RWPE1 (cell line): ENCODE measurements around the gene EMID1.
A peak's percentile ranks its signal among the peaks of the same experiment; 100 is the strongest.

Experiments used
- CTCF ChIA-PET: fragments of 350-600 bp; sonication (Branson Sonifier 250); formaldehyde crosslinking; extraction: SDS; loops from one replicate; lab custom pipeline; 2021; lab: Yijun Ruan, JAX
- POLR2A ChIA-PET: fragments of 400-600 bp; formaldehyde crosslinking; extraction: SDS; loops from one replicate; lab custom pipeline; 2020; ENCODE audit warnings: antibody characterized with exemption; ENCODE audit not compliant: low non-redundant PET; lab: Yijun Ruan, JAX
- DNase-seq: peaks from one replicate; pipeline ENCODE4 v3.0.0; 2012; ENCODE audit warnings: low spot score
- H3K27ac ChIP-seq: fragments of 450-650 bp; 2 replicates; pipeline ENCODE4 v1.5.1; 2017
- CTCF ChIP-seq: fragments of 450-650 bp; conservative IDR thresholded peaks from 2 replicates; pipeline ENCODE4 v1.5.1; 2017; ENCODE audit warnings: low read depth, mild to moderate bottlenecking

Gene EMID1

GRCh38 chr22:29260031-29260560, 54.4 kb downstream of the EMID1 start:
- DNase-seq = no peak
- TF ChIP-seq CTCF = no peak
- ChIA-PET CTCF (interaction anchor here (1.0 kb wide), 1 partner anchor 15 kb away, joined by 4 read pairs; no protein-coding TSS in a partner anchor), POLR2A (no interaction called here)
- H3K27ac ChIP-seq = peak overlapping the region; percentile 57

- CTCF ChIA-PET = interaction anchor here (0.7 to 1.0 kb wide), 2 partner anchors 15 to 1316 kb away, joined by 3 to 4 read pairs; no protein-coding TSS in a partner anchor
- H3K27ac ChIP-seq = peak overlapping the region; percentile 57
- no peak for TF ChIP-seq CTCF
- POLR2A ChIA-PET = no interaction called here
- no peak for DNase-seq
Observed at GRCh38 chr22:29260601-29261315, 55.1 kb downstream of the EMID1 start.

- ChIA-PET CTCF (no interaction called here), POLR2A (no interaction called here)
- TF ChIP-seq CTCF = no peak
- no peak for DNase-seq
- H3K27ac ChIP-seq = peak overlapping the region; percentile 26
Observed at GRCh38 chr22:29263791-29264276, 58.1 kb downstream of the EMID1 start.

GRCh38 chr22:29265305-29265704, 59.6 kb downstream of the EMID1 start:
- H3K27ac ChIP-seq = peak overlapping the region; percentile 91
- no peak for DNase-seq
- TF ChIP-seq CTCF = no peak
- CTCF ChIA-PET = interaction anchor here (0.6 to 1.4 kb wide), 2 partner anchors 20 to 160 kb away, joined by 3 to 8 read pairs; no protein-coding TSS in a partner anchor
- POLR2A ChIA-PET = no interaction called here

GRCh38 chr22:29265929-29266328, 60.2 kb downstream of the EMID1 start:
- POLR2A ChIA-PET = no interaction called here
- H3K27ac ChIP-seq = peak overlapping the region; percentile 91
- no peak for DNase-seq
- CTCF ChIA-PET = interaction anchor here (0.6 to 1.4 kb wide), 2 partner anchors 20 to 161 kb away, joined by 3 to 8 read pairs; no protein-coding TSS in a partner anchor
- TF ChIP-seq CTCF = no peak

GRCh38 chr22:29266564-29267461, 61.1 kb downstream of the EMID1 start:
- CTCF ChIA-PET = no interaction called here

More at GRCh38 chr22:29266564-29267461, 61.1 kb downstream of the EMID1 start:
- H3K27ac ChIP-seq = peak overlapping the region; percentile 91
- no peak for TF ChIP-seq CTCF
- POLR2A ChIA-PET = interaction anchor here (0.5 kb wide), 1 partner anchor 683 kb away, joined by 4 read pairs; no protein-coding TSS in a partner anchor
- no peak for DNase-seq
